Measurements from ENCODE around the gene CPNE5. TPM values are rescaled to one million over a fixed set of nuclear protein-coding genes. Genes with fewer than 3 reads are reported as not detected.

Gene CPNE5
- 1 to 10 TPM in 1 of 2 experiments, under 1 TPM in 1; 0.99 to 1.3 TPM for total RNA-seq

DNA sequence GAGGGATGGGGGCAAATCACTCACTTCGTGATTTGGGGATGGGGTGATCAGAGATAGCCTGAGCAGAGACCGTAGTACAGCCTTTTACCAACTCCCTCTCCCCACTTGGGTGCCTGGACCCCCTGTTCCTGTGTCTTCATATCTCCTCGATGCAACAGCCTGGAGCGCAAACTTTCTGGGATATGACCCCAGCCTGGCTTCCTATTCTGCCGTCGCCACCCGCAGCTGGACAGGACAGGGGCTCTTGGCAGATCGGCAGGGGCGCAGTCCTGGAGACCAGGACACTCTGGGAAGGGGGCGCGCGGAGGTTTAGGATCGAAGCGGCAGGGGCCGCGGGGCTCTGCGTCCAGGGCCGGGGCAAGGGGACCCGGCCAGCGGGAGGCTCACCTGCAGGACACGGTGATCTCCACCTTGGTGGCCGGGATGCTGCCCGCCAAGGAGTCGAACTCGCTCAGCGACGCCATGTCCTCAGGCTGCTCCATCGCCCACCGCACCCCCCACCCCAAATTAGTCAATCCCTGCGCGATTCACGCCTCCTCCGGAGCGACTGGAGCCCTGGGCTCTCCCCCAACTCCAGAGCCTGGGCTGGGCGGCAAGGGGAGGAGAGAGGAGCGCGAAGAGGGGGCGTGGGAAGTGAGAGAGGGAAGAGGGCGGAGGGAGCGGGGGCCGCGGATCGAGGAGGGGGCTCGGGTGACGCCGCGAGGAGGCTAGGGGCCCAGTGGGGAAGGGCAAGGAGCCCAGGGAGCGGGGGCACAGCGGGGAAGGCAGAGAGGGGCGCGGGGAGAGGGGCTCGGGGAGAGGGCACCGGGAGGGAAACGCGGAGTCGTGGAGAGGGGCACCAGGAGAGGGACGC is at the start of gene CPNE5:
Gene CPNE5 (minus strand): TSS at position 549 of the 853 bp plus-strand sequence. CDS start 67 bp downstream, at position 482.
- Mint-ChIP-seq H3K27me3 (peaks cover 46% of the 10 kb centered on the region), H3K27ac (no peak within 1 kb of the TSS), H3K4me3 (peak within 1 kb of the TSS; percentile 65), H3K4me1 (peaks cover 9% of the 10 kb centered on the region), H3K36me3 (no peaks in the 10 kb centered on the region), H3K9me3 (no peaks in the 10 kb centered on the region)
- DNase-seq: no peak
- ATAC-seq (ENCODE audit: low read depth): no peak
- POLR2A ChIA-PET: no interaction called here

- no peak for DNase-seq
- no peak for ATAC-seq (ENCODE audit: low read depth)
- peaks cover 2% of the 10 kb centered on the region for H3K9me3 Mint-ChIP-seq
- H3K27me3 Mint-ChIP-seq: no peaks in the 10 kb centered on the region
- H3K36me3 Mint-ChIP-seq: peaks cover 6% of the 10 kb centered on the region
- H3K4me3 Mint-ChIP-seq: no peak overlapping the region
- no peak overlapping the region for H3K27ac Mint-ChIP-seq
- POLR2A ChIA-PET: no interaction called here
- H3K4me1 Mint-ChIP-seq: peaks cover 26% of the 10 kb centered on the region
These were observed 48.9 kb upstream of the CPNE5 start for GRCh38 chr6:36888115-36888643.

GRCh38 chr6:36886950-36887618 is 47.8 kb upstream of the CPNE5 start:
- POLR2A ChIA-PET: no interaction called here

GRCh38 chr6:36885461-36886401 is 46.5 kb upstream of the CPNE5 start, which contains the start of gene C6orf89:
C6orf89 (plus strand) TSS chr6:36885952; CDS start chr6:36899445, 13,493 bp downstream.
- Mint-ChIP-seq H3K27me3 (no peaks in the 10 kb centered on the region), H3K36me3 (peaks cover 2% of the 10 kb centered on the region), H3K9me3 (no peaks in the 10 kb centered on the region), H3K27ac (peak within 1 kb of the TSS; percentile 88), H3K4me1 (peaks cover 24% of the 10 kb centered on the region), H3K4me3 (peak within 1 kb of the TSS; percentile 91)
- peak; percentile 92 for DNase-seq
- peak; percentile 99 for ATAC-seq (ENCODE audit: low read depth)
- POLR2A ChIA-PET: interaction anchor here (0.7 to 2.4 kb wide), 6 partner anchors 11 to 285 kb away, joined by 4 to 21 read pairs (median 10); partner anchors contain the start of genes MTCH1, PI16 and PPIL1

More at GRCh38 chr6:36886950-36887618, 47.8 kb upstream of the CPNE5 start:
- no peak for DNase-seq
- Mint-ChIP-seq H3K27ac (peak overlapping the region; percentile 79), H3K4me1 (peaks cover 26% of the 10 kb centered on the region), H3K27me3 (no peaks in the 10 kb centered on the region), H3K36me3 (peaks cover 6% of the 10 kb centered on the region), H3K4me3 (peak overlapping the region; percentile 91), H3K9me3 (peaks cover 2% of the 10 kb centered on the region)
- no peak for ATAC-seq (ENCODE audit: low read depth)

DNA sequence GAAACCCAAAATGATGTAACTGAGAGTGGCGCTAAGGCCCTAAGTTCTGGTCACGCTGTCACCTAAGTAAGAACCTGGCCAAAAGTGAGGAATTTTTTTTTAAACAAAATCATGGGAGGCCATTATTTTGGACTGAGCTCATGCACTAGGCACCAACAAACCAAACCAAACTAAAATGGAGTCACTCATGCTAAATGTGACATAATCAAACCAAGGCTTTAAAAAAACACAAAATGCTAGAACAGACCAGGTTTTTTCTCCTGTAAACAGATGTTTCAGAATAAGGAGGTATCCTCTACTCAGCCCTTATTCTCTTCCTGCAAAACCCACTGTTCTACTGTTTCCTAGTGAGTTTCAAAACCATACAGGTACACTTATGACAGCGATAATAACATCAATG is 45.4 kb upstream of the CPNE5 start:
- DNase-seq: no peak
- H3K36me3 Mint-ChIP-seq: peaks cover 2% of the 10 kb centered on the region
- H3K9me3 Mint-ChIP-seq: no peaks in the 10 kb centered on the region
- H3K4me3 Mint-ChIP-seq: no peak overlapping the region
- POLR2A ChIA-PET: interaction anchor here (1.8 to 2.4 kb wide), 3 partner anchors 10 to 286 kb away, joined by 4 to 21 read pairs (median 13); partner anchors contain the start of gene PPIL1
- H3K27me3 Mint-ChIP-seq: no peaks in the 10 kb centered on the region
- ATAC-seq (ENCODE audit: low read depth): no peak
- peaks cover 20% of the 10 kb centered on the region for H3K4me1 Mint-ChIP-seq
- no peak overlapping the region for H3K27ac Mint-ChIP-seq

- ATAC-seq (ENCODE audit: low read depth): no peak
- Mint-ChIP-seq H3K4me1 (peaks cover 28% of the 10 kb centered on the region), H3K27ac (peak overlapping the region; percentile 98), H3K36me3 (peaks cover 8% of the 10 kb centered on the region), H3K9me3 (no peaks in the 10 kb centered on the region), H3K4me3 (peak overlapping the region; percentile 97), H3K27me3 (peaks cover 3% of the 10 kb centered on the region)
- POLR2A ChIA-PET: interaction anchor here (1.0 to 2.5 kb wide), 11 partner anchors 8 to 154 kb away, joined by 3 to 21 read pairs (median 4); partner anchors contain the start of genes C6orf89 and MTCH1
- no peak for DNase-seq
These were observed 36.0 kb upstream of the CPNE5 start for GRCh38 chr6:36875250-36875633.

GRCh38 chr6:36874443-36875249 is 35.4 kb upstream of the CPNE5 start, which contains the start of gene PPIL1:
PPIL1 (minus strand) TSS chr6:36874803; CDS start chr6:36874772, 31 bp downstream.
- Mint-ChIP-seq H3K27me3 (peaks cover 3% of the 10 kb centered on the region), H3K4me1 (peaks cover 28% of the 10 kb centered on the region), H3K4me3 (peak within 1 kb of the TSS; percentile 97), H3K36me3 (peaks cover 8% of the 10 kb centered on the region), H3K9me3 (no peaks in the 10 kb centered on the region), H3K27ac (peak within 1 kb of the TSS; percentile 98)
- peak; percentile 91 for ATAC-seq (ENCODE audit: low read depth)
- POLR2A ChIA-PET: interaction anchor here (0.8 to 2.5 kb wide), 12 partner anchors 8 to 196 kb away, joined by 3 to 21 read pairs (median 4); partner anchors contain the start of genes C6orf89, CDKN1A and MTCH1
- DNase-seq: peak; percentile 87

GRCh38 chr6:36873612-36874442 is 34.6 kb upstream of the CPNE5 start:
- ATAC-seq (ENCODE audit: low read depth): peak; percentile 1
- no peak for DNase-seq
- H3K36me3 Mint-ChIP-seq: peaks cover 8% of the 10 kb centered on the region
- H3K9me3 Mint-ChIP-seq: no peaks in the 10 kb centered on the region
- peaks cover 28% of the 10 kb centered on the region for H3K4me1 Mint-ChIP-seq
- POLR2A ChIA-PET: interaction anchor here (0.8 to 2.5 kb wide), 10 partner anchors 9 to 195 kb away, joined by 3 to 21 read pairs (median 5); partner anchors contain the start of genes C6orf89, CDKN1A and MTCH1
- peak overlapping the region; percentile 97 for H3K4me3 Mint-ChIP-seq
- H3K27me3 Mint-ChIP-seq: peaks cover 3% of the 10 kb centered on the region
- H3K27ac Mint-ChIP-seq: peak overlapping the region; percentile 98

GRCh38 chr6:36873115-36873514 is 33.9 kb upstream of the CPNE5 start:
- no peak for ATAC-seq (ENCODE audit: low read depth)
- peak overlapping the region; percentile 97 for H3K4me3 Mint-ChIP-seq
- no peak for DNase-seq
- H3K27ac Mint-ChIP-seq: peak overlapping the region; percentile 98
- H3K36me3 Mint-ChIP-seq: peaks cover 11% of the 10 kb centered on the region
- no peaks in the 10 kb centered on the region for H3K9me3 Mint-ChIP-seq
- peaks cover 30% of the 10 kb centered on the region for H3K4me1 Mint-ChIP-seq
- POLR2A ChIA-PET: interaction anchor here (1.8 kb wide), 1 partner anchor 8 kb away, joined by 4 read pairs; no protein-coding TSS in a partner anchor
- peaks cover 3% of the 10 kb centered on the region for H3K27me3 Mint-ChIP-seq

DNA sequence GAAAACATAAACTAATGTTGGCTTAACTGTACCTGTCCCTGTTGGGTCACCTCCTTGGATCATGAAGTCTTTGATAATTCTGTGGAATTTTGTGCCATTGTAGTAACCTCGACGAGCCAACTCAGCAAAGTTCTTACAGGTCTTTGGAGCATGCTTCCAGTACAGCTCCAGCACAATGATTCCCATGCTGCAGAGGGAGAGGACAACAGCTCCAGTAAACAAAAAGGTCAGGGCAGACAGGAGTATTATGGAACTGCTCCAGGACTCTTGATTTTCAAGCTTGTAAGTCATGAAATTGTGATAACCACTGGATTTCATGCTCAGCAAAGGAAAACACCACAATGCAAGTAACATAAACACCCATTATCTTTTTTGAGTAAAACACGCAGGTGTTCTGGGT is 32.4 kb upstream of the CPNE5 start:
- Mint-ChIP-seq H3K9me3 (no peaks in the 10 kb centered on the region), H3K4me3 (no peak overlapping the region), H3K36me3 (peaks cover 13% of the 10 kb centered on the region), H3K27ac (no peak overlapping the region), H3K4me1 (peaks cover 33% of the 10 kb centered on the region), H3K27me3 (peaks cover 3% of the 10 kb centered on the region)
- ATAC-seq (ENCODE audit: low read depth): no peak
- POLR2A ChIA-PET: no interaction called here
- no peak for DNase-seq
